ENCODE results near the gene MAML3.

GRCh38 chr4:139987502-139987850 is 166.5 kb downstream of the MAML3 start:
- no peak for TF ChIP-seq POLR2A (IDR thresholded peaks at IDR 0.05)
- no peak for TF ChIP-seq CTCF (IDR thresholded peaks at IDR 0.05)
- TF ChIP-seq POLR2AphosphoS5 (IDR thresholded peaks at IDR 0.05) = no peak

Measured in transverse colon (tissue), 4 donors.